GM12875 (cell line): ENCODE measurements around the gene MAP7.

ENCODE experiments used
- H3K4me3 ChIP-seq: one replicate; pipeline ENCODE4 v1.5.1; 2011; ENCODE audit warnings: low read depth, low read length, control low read depth
- TF ChIP-seq, protein P1 (sequence below): IDR thresholded peaks from 2 replicates; pipeline ENCODE4 v1.5.1; 2011; ENCODE audit warnings: low read depth, mild to moderate bottlenecking, control low read depth, inconsistent platforms, low read length, moderate library complexity, borderline replicate concordance; ENCODE audit not compliant: insufficient read depth

MAP7 gene

DNA sequence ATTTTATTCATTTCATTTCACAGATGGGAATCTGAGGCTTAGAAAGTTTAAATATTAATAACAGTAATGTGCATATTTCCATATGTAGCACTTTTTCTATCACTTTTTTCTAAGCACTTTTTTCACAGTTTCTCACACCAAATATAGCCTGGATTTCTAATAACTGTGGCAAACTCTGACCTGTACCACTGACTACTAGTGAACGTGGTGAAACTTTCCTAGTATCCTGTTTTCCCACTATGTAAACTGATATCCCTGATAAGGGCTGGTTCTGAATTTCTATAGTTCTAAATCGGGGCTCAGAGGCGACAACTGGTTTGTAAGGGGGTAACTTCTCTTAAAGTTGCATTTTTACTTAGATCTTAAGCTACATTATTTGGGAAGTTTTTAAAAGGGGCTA lies 32.6 kb downstream of the MAP7 start:
- TF ChIP-seq, protein P1, sequence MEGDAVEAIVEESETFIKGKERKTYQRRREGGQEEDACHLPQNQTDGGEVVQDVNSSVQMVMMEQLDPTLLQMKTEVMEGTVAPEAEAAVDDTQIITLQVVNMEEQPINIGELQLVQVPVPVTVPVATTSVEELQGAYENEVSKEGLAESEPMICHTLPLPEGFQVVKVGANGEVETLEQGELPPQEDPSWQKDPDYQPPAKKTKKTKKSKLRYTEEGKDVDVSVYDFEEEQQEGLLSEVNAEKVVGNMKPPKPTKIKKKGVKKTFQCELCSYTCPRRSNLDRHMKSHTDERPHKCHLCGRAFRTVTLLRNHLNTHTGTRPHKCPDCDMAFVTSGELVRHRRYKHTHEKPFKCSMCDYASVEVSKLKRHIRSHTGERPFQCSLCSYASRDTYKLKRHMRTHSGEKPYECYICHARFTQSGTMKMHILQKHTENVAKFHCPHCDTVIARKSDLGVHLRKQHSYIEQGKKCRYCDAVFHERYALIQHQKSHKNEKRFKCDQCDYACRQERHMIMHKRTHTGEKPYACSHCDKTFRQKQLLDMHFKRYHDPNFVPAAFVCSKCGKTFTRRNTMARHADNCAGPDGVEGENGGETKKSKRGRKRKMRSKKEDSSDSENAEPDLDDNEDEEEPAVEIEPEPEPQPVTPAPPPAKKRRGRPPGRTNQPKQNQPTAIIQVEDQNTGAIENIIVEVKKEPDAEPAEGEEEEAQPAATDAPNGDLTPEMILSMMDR, result no peak
- H3K4me3 ChIP-seq, result no peak overlapping the region

DNA sequence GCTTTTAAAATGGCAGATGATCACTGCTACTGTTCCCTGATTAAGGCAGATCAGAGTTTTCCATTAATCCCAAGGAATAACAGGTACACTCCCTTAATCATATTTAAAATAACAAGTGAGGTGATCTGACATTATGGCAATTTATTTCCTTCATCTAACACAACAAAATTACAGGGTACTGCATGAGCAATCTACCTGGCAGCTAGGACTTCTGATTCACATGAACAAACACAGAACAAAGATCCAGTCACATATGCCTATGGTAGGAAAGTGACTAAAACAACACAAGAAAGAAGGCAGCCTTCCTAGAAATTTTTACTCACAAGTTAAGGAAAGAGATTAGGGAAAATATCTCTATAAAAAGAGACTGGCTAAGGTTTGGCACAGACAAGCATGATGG lies 33.2 kb downstream of the MAP7 start:
- TF ChIP-seq, protein P1, result no peak
- no peak overlapping the region for H3K4me3 ChIP-seq

DNA sequence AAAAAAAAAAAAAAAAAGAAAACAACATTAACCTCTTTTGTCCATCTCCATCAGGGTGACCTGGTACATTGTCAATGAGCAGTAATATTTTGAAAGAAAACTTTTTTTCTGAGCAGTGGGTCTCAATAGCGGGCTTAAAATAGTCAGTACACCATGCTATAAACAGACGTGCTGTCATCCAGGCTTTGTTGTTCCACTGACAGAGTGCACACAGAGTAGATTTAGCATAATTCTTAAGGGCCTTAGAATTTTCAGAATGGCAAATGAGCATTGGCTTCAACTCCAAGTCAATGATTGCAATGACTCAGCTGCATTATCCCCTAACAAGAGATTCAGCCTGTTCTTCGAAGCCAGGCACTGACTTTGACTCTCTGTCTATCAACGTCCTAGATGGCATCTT lies 35.6 kb downstream of the MAP7 start:
- TF ChIP-seq, protein P1, result no peak
- H3K4me3 ChIP-seq, result no peak overlapping the region

DNA sequence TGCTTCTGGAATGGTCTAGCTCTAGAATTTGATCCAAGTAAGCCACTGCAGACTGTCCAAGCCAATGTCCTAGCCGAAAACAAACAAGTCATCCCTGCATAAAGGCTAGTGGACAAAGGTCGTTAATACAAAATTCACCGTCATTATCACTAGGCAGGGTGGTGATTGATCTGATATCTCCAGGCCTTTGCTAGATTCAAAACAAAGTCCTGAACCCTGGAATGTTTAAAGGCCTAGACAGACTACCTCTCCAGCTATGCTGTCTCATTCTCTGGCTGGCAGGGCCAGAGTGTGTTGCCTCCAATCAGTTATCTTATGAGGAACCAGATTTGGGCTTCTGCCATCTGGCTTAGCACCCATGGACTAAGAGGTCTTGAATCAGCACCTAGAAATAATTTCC lies 38.3 kb downstream of the MAP7 start:
- H3K4me3 ChIP-seq, result no peak overlapping the region
- TF ChIP-seq, protein P1, result no peak

DNA sequence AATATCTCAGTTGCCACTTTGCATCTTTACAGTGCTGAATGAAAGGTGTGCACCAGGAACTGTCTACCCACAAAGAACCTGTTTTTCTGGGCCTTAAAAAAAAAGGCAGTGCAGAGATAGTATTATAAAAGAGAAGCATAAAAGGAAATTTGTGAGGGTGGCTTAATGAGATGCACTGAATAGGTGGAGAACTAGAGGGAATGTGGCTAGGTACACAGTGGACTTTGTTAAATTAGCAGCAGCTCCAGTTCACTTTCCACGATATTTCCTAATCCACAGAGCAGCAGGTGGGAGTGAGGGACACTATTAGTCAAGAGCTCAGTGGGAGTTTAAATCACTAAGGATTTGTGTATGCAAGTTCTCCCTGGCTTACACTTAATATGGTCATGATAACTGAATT lies 38.8 kb downstream of the MAP7 start:
- no peak overlapping the region for H3K4me3 ChIP-seq
- TF ChIP-seq, protein P1, result no peak

DNA sequence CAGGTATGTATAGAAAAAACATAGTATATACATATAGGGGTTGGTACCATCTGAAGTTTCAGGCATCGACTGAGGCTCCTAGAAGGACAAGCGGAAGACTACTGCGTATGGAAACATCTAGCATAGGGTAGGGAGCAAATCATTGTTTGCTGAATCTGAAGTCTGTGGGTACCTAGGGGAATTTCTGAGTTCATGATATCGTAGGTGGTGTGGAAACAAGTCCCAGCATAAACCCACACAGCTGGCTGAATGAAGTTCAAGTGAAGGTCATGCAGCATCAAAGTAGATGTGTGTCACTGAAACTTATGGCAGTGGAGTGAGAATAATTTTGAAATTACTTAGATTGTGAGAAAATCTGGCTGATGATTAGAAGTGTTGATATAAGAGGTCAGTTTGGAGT lies 39.4 kb downstream of the MAP7 start:
- TF ChIP-seq, protein P1, result no peak
- H3K4me3 ChIP-seq, result no peak overlapping the region

DNA sequence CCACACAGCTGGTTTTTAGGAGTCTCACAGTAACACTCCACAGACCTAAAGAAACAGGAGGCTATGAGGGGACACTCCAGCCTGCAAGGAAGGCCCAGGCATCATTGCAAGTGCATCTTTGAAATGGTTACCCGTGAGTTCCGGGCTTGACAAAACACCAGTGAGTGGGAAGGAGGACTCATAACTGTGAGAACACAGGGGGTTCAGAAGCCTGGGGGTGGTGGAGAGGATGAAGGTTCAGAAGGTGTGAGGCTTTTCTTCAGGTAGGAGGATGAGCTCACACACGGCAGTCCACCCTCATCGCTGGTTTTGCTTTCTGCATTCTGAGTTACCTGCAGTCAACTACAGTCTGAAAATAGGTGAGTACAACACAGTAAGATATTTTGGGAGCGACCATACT lies 39.9 kb downstream of the MAP7 start:
- TF ChIP-seq, protein P1, result no peak
- H3K4me3 ChIP-seq, result no peak overlapping the region
